ENCODE results near the gene EEF1AKMT4.

The EEF1AKMT4 gene

DNA sequence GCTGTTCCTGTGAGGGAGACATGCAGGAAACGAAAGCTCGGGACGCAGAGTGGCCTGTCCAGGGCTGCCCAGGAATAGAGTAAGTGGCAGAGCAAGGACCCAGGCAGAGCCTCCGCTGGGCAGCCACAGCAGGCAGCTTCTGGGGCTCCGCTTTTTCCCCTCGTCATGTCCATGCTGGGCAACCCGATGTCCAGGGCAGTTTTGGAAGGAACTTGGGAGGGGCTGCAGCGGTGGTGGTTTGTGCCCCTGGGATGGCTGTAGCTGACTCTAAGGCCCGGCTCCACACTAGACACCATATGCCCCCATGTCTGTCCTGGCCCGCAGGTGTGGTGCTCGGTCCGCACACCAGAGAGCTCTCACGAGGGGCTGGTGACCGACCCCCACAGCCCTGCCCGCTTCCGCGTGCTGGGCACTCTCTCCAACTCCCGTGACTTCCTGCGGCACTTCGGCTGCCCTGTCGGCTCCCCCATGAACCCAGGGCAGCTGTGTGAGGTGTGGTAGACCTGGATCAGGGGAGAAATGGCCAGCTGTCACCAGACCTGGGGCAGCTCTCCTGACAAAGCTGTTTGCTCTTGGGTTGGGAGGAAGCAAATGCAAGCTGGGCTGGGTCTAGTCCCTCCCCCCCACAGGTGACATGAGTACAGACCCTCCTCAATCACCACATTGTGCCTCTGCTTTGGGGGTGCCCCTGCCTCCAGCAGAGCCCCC, 42.4 kb downstream of the EEF1AKMT4 start:
- TF ChIP-seq, protein P1, sequence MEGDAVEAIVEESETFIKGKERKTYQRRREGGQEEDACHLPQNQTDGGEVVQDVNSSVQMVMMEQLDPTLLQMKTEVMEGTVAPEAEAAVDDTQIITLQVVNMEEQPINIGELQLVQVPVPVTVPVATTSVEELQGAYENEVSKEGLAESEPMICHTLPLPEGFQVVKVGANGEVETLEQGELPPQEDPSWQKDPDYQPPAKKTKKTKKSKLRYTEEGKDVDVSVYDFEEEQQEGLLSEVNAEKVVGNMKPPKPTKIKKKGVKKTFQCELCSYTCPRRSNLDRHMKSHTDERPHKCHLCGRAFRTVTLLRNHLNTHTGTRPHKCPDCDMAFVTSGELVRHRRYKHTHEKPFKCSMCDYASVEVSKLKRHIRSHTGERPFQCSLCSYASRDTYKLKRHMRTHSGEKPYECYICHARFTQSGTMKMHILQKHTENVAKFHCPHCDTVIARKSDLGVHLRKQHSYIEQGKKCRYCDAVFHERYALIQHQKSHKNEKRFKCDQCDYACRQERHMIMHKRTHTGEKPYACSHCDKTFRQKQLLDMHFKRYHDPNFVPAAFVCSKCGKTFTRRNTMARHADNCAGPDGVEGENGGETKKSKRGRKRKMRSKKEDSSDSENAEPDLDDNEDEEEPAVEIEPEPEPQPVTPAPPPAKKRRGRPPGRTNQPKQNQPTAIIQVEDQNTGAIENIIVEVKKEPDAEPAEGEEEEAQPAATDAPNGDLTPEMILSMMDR (conservative IDR thresholded peaks at IDR 0.05), result no peak

DNA sequence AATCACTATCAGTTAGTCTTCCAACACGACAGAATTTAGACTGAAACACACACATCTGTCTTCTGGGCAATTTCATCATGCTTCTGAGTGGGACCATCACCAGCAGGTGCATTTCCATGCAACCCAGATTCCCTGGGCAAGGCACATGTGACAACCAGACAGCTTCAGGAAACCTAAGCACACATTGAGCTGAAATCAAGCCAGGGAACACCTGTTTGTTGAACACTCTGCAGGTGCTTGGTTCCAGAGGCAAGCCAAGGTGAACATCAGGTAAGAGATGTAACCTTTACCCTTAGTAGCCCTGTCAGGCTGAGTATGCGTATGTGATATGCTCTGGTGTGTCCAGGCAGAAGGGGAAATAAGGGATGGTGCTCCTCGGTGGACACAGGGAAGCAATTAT, 46.3 kb downstream of the EEF1AKMT4 start:
- no peak overlapping the region for H3K27ac ChIP-seq
- TF ChIP-seq, protein P1 (conservative IDR thresholded peaks at IDR 0.05), result no peak

More for the DNA sequence above, 42.4 kb downstream of the EEF1AKMT4 start:
- H3K27ac ChIP-seq, result no peak overlapping the region

DNA sequence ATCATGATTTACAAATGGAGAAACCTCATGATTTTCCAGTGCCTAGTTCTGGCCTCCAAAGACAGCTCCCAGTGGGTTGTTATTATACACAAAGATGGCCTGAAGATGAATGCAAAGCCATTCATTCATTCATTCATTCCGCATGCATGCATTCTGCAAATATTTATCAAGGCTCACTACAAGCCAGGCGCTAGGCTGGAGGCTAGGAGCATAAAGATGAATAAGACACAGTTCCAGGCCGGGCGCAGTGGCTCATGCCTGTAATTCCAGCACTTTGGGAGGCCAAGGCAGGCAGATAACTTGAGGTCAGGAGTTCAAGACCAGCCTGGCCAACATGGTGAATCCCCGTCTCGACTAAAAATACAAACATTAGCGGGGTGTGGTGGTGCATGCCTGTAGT, 47.1 kb downstream of the EEF1AKMT4 start:
- no peak overlapping the region for H3K27ac ChIP-seq
- TF ChIP-seq, protein P1 (conservative IDR thresholded peaks at IDR 0.05), result no peak

DNA sequence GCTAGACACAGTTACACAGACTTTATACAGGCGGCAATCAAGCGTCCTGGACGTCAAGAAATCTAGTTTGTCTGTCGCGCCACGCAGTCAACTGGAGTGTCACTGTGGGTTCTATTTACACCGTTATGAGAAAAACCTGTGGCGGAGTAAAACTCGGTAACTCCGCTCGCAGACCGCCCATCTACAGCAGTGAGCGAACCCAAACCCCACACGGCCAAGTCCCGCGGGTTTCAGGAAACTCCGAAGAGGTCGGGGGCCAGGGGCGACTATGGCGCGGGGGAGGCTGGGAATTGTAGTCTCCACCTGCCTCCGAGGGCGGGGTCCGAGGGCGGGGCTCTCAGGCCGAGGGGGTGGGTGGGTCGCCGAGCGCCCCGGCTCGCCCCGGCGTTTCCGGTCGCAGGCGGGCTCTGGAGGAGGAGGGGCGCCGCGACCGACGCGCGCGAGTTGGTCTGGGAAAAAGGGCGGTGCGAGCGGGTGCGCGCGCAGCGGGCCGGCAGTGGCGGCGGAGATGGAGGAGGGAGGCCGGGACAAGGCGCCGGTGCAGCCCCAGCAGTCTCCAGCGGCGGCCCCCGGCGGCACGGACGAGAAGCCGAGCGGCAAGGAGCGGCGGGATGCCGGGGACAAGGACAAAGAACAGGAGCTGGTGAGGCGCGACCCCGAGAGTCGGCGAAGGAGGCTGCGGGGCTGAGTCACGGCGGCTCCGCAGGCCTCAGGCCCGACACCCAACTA, 49.5 kb downstream of the EEF1AKMT4 start, which contains the start of gene PSMD2:
Gene PSMD2 (plus strand): TSS at position 483 of the 729 bp plus-strand sequence. CDS start 26 bp downstream, at position 509.
- peak within 1 kb of the TSS; percentile 79 for H3K27ac ChIP-seq
- TF ChIP-seq, protein P1 (conservative IDR thresholded peaks at IDR 0.05), result no peak

DNA sequence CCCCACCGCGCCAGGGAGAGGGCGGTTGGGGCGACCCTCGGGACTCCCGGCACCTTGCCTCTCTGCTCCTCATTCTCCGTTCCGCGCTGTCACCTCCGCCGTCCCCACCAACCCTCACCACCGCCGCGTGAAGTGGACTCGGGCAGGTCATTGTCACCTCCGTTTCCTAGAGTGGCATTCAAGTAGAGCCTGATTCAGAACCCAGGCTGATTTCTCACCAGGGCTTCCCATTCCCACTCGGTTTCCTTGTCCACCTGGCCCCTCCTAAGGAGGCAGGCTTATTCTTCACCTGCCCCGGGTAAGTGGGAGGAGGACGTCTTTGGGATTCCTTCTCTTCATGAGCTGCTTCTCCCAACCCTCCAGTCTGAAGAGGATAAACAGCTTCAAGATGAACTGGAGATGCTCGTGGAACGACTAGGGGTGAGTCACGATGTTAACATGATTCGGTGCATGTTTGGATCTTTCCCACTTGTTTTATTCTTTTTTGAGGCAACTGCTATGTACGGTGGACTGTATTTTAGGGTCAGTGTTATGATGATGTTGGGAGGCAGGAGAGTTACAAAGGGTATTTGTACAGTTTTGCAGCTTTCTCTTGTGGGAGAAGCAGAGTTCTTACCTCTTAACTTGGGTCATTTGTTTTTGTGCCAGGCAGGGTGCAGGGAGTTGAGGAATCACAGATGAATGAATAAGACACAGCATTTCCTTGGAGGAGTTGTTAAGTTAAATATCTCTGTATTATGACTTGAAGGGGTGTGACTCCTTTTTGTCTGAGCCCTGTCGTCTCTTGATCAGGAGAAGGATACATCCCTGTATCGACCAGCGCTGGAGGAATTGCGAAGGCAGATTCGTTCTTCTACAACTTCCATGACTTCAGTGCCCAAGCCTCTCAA, 50.3 kb downstream of the EEF1AKMT4 start:
- TF ChIP-seq, protein P1 (conservative IDR thresholded peaks at IDR 0.05), result no peak
- peak overlapping the region; percentile 79 for H3K27ac ChIP-seq

DNA sequence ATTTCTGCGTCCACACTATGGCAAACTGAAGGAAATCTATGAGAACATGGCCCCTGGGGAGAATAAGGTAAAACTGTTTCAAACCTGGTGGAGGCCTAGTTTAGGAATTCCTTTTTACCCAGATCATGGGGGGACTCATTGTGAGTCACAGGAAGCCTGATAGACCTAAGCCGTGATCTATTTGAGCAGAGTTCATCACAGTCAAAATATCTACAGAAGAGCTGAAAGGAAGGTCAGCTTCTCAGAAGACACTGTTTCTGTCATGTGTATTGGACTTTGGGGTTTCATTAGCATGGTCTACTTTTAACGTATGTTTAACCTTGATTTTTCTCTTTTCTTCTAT, 50.9 kb downstream of the EEF1AKMT4 start:
- TF ChIP-seq, protein P1 (conservative IDR thresholded peaks at IDR 0.05), result no peak
- H3K27ac ChIP-seq, result peak overlapping the region; percentile 79; the same call in 1 of the 2 replicates

DNA sequence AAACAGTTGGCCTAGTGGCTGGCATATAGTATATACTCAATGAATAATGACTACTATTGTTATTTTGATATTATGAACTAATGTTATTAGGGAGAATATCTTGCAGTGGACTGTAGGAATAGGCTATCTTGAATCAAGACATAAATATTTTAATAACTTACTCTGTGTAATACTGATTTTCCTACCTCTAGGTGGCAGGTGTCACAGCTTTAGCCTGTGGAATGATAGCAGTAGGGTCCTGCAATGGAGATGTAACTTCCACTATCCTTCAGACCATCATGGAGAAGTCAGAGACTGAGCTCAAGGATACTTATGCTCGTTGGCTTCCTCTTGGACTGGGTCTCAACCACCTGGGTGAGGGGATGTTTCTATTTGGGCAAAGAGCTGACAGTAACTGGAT, 56.1 kb downstream of the EEF1AKMT4 start:
- H3K27ac ChIP-seq, result no peak overlapping the region
- TF ChIP-seq, protein P1 (conservative IDR thresholded peaks at IDR 0.05), result peak; percentile 75
